Nephron (organoid): Measurements from ENCODE around the gene AQP3.
"Not testable (repeated sequence)": the region's sequence is repeated elsewhere in the genome, so short reads cannot be mapped to it uniquely, and the experiment has no call there.

Experiments used
- H3K27ac Mint-ChIP-seq, 3 experiments: 2 replicates each; pipeline ENCODE4 v1.8.0; 2020; ENCODE audit warnings: mixed read lengths in 3 of 3, mild to moderate bottlenecking in 2 of 3, moderate library complexity in 1 of 3
- H3K27me3 Mint-ChIP-seq: 2 replicates; pipeline ENCODE4 v1.8.0; 2021; ENCODE audit warnings: low read depth, mild to moderate bottlenecking, moderate library complexity, mixed read lengths
- H3K36me3 Mint-ChIP-seq: 2 replicates; pipeline ENCODE4 v1.8.0; 2020; ENCODE audit warnings: low read depth, mixed read lengths
- H3K4me1 Mint-ChIP-seq: 2 replicates; pipeline ENCODE4 v1.8.0; 2020; ENCODE audit warnings: mixed read lengths
- H3K4me3 Mint-ChIP-seq, 3 experiments: 2 replicates each; pipeline ENCODE4 v1.8.0; 2020; ENCODE audit warnings: mild to moderate bottlenecking in 3 of 3, mixed read lengths in 3 of 3, moderate library complexity in 2 of 3
- H3K9me3 Mint-ChIP-seq: 2 replicates; pipeline ENCODE4 v1.8.0; 2020; ENCODE audit warnings: mixed read lengths
- CTCF ChIP-seq, 3 experiments: fragments of 200-600 bp; sonication (generic); IDR thresholded peaks; one replicate each; pipeline ENCODE4 v1.5.0; 2021; ENCODE audit warnings: antibody characterized with exemption in 3 of 3; ENCODE audit not compliant: unreplicated experiment in 3 of 3

AQP3 gene

GRCh38 chr9:33460854-33461253, 13.5 kb upstream of the AQP3 start:
- peaks cover 25% of the 10 kb centered on the region for H3K36me3 Mint-ChIP-seq
- H3K4me1 Mint-ChIP-seq: no peaks in the 10 kb centered on the region
- H3K27ac Mint-ChIP-seq: no peak overlapping the region
- H3K9me3 Mint-ChIP-seq: no peaks in the 10 kb centered on the region
- no peak overlapping the region for H3K4me3 Mint-ChIP-seq
- no peaks in the 10 kb centered on the region for H3K27me3 Mint-ChIP-seq
- no peak for TF ChIP-seq CTCF (IDR thresholded peaks at IDR 0.05; ENCODE audit: unreplicated experiment in 3 of 3)

- peaks cover 11% of the 10 kb centered on the region for H3K36me3 Mint-ChIP-seq
- no peak overlapping the region for H3K4me3 Mint-ChIP-seq
- no peaks in the 10 kb centered on the region for H3K9me3 Mint-ChIP-seq
- no peak for TF ChIP-seq CTCF (IDR thresholded peaks at IDR 0.05; ENCODE audit: unreplicated experiment in 3 of 3)
- H3K27ac Mint-ChIP-seq: no peak overlapping the region
- H3K4me1 Mint-ChIP-seq: no peaks in the 10 kb centered on the region
- no peaks in the 10 kb centered on the region for H3K27me3 Mint-ChIP-seq
These were observed 11.7 kb upstream of the AQP3 start for GRCh38 chr9:33459115-33459514.

GRCh38 chr9:33458444-33458843, 11.1 kb upstream of the AQP3 start:
- no peak overlapping the region for H3K4me3 Mint-ChIP-seq
- H3K27me3 Mint-ChIP-seq: no peaks in the 10 kb centered on the region
- TF ChIP-seq CTCF (IDR thresholded peaks at IDR 0.05; ENCODE audit: unreplicated experiment in 3 of 3): no peak
- no peaks in the 10 kb centered on the region for H3K9me3 Mint-ChIP-seq
- no peaks in the 10 kb centered on the region for H3K4me1 Mint-ChIP-seq
- peaks cover 10% of the 10 kb centered on the region for H3K36me3 Mint-ChIP-seq
- no peak overlapping the region for H3K27ac Mint-ChIP-seq

GRCh38 chr9:33455945-33456344, 8.6 kb upstream of the AQP3 start:
- Mint-ChIP-seq H3K4me1 (peaks cover 4% of the 10 kb centered on the region), H3K27ac (no peak overlapping the region), H3K36me3 (no peaks in the 10 kb centered on the region), H3K27me3 (peaks cover under 1% of the 10 kb centered on the region), H3K9me3 (no peaks in the 10 kb centered on the region), H3K4me3 (no peak overlapping the region)
- no peak for TF ChIP-seq CTCF (IDR thresholded peaks at IDR 0.05; ENCODE audit: unreplicated experiment in 3 of 3)

GRCh38 chr9:33455456-33455855, 8.1 kb upstream of the AQP3 start:
- H3K9me3 Mint-ChIP-seq, H3K27me3 Mint-ChIP-seq, H3K4me1 Mint-ChIP-seq, H3K4me3 Mint-ChIP-seq, H3K27ac Mint-ChIP-seq, H3K36me3 Mint-ChIP-seq: not testable (repeated sequence)

GRCh38 chr9:33454661-33455026, 7.3 kb upstream of the AQP3 start:
- H3K36me3 Mint-ChIP-seq, H3K4me1 Mint-ChIP-seq, H3K27ac Mint-ChIP-seq, H3K4me3 Mint-ChIP-seq, H3K9me3 Mint-ChIP-seq, H3K27me3 Mint-ChIP-seq: not testable (repeated sequence)

- Mint-ChIP-seq H3K27me3 (peaks cover 7% of the 10 kb centered on the region), H3K4me3 (no peak overlapping the region), H3K36me3 (no peaks in the 10 kb centered on the region), H3K9me3 (no peaks in the 10 kb centered on the region), H3K27ac (no peak overlapping the region), H3K4me1 (peaks cover 4% of the 10 kb centered on the region)
- TF ChIP-seq CTCF (IDR thresholded peaks at IDR 0.05; ENCODE audit: unreplicated experiment in 3 of 3): no peak
These were observed 6.7 kb upstream of the AQP3 start for GRCh38 chr9:33453999-33454660.
